ENCODE data around the gene COL4A4. TPM values are rescaled to one million over a fixed set of nuclear protein-coding genes. Genes with fewer than 3 reads are reported as not detected.

COL4A4 gene
- polyA plus RNA-seq, 1 donor, result 0.08 TPM

GRCh38 chr2:227160164-227160563 is 3.8 kb downstream of the COL4A4 start:
- DNase-seq, result no peak

- no peak for DNase-seq
Observed at GRCh38 chr2:227154986-227155774, 8.8 kb downstream of the COL4A4 start.

GRCh38 chr2:227153758-227154486 is 10.1 kb downstream of the COL4A4 start:
- no peak for DNase-seq

- no peak for DNase-seq
Observed at GRCh38 chr2:227153307-227153706, 10.7 kb downstream of the COL4A4 start.

GRCh38 chr2:227152093-227152766 is 11.8 kb downstream of the COL4A4 start:
- no peak for DNase-seq

GRCh38 chr2:227150222-227150936 is 13.6 kb downstream of the COL4A4 start:
- DNase-seq, result no peak

- DNase-seq, result no peak
Observed at GRCh38 chr2:227148106-227148505, 15.9 kb downstream of the COL4A4 start.

GRCh38 chr2:227147023-227147422 is 17.0 kb downstream of the COL4A4 start:
- DNase-seq, result no peak

- no peak for DNase-seq
Observed at GRCh38 chr2:227146456-227146855, 17.5 kb downstream of the COL4A4 start.

GRCh38 chr2:227143895-227144294 is 20.1 kb downstream of the COL4A4 start:
- no peak for DNase-seq

GRCh38 chr2:227141301-227141700 is 22.7 kb downstream of the COL4A4 start:
- DNase-seq, result no peak

- DNase-seq, result no peak
Observed at GRCh38 chr2:227134591-227134990, 29.4 kb downstream of the COL4A4 start.

GRCh38 chr2:227132986-227133385 is 31.0 kb downstream of the COL4A4 start:
- no peak for DNase-seq

GRCh38 chr2:227130636-227131035 is 33.4 kb downstream of the COL4A4 start:
- DNase-seq, result no peak

GRCh38 chr2:227127201-227127600 is 36.8 kb downstream of the COL4A4 start:
- no peak for DNase-seq

GRCh38 chr2:227125506-227125905 is 38.5 kb downstream of the COL4A4 start:
- DNase-seq, result no peak

- no peak for DNase-seq
Observed at GRCh38 chr2:227124811-227125210, 39.2 kb downstream of the COL4A4 start.

- no peak for DNase-seq
Observed at GRCh38 chr2:227123697-227124096, 40.3 kb downstream of the COL4A4 start.

GRCh38 chr2:227118353-227118752 is 45.7 kb downstream of the COL4A4 start:
- DNase-seq, result no peak

- DNase-seq, result no peak
Observed at GRCh38 chr2:227117852-227118251, 46.2 kb downstream of the COL4A4 start.

GRCh38 chr2:227117027-227117426 is 47.0 kb downstream of the COL4A4 start:
- DNase-seq, result no peak

GRCh38 chr2:227115761-227116160 is 48.2 kb downstream of the COL4A4 start:
- no peak for DNase-seq

Data from hindlimb muscle (tissue), 1 donor.